DMS79 treated with DMSO at 0.1 percent for 48 hours (cell line): Measurements from ENCODE around the gene DLG2.

Experiments
- DNase-seq: peaks from one replicate; lab custom pipeline; 2025; lab: John Stamatoyannopoulos, UW

DLG2 gene

DNA sequence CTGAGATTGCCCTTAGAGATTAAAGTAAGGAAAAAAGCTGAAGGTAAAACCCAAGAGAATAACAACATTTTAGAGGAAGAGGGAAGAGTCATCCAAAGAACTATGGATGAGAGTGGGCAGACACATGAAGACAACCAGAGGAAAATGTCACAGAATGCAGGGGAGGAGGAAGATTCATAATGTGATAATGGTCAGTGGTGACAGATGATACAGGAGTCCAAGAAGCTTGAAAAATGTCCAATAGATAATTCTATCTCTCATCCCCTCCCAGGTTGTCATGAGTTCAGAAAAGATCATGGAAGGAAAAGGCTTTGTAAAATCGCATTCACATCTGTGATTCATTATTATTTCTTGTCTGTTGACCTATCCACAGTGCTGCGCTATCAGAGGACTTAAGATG lies 2058.6 kb downstream of the DLG2 start:
- no peak for DNase-seq

DNA sequence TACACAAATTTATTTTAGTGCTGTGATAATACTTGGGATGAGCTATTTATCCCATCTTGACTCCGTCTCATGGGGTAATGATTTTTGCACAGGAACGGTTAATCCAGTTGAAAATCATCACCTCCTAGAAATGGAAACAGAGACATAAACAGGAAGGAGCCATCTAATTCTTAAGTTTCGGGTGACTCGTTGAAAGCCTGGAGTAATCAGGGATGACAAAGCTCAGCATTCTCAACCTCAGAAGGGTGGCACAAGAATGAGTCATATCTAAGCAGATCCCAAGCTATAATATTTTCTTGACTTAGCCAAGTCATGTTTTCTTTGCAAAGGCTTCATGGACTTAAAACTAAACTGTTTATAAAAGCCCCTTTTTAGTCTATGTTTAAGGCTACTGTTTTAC lies 2060.2 kb downstream of the DLG2 start:
- DNase-seq, result no peak

DNA sequence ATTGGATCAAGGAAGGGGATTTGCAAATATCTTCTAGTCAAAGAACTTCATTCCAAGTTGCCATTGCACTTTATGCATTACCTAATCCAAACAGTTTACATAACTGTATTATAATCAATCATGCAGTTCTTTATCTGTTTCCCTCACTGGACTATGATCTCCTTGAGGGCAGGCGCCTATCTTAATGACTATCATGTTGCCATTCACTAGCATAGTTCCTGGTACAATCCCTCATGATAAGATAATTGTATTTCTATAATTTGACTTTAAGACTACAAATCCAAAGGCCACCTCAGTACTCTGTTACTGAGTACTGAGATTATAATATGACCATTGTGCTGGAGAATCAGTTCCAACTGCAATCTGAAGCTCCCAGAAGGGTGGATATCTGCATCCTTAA lies 2062.3 kb downstream of the DLG2 start:
- DNase-seq, result no peak

DNA sequence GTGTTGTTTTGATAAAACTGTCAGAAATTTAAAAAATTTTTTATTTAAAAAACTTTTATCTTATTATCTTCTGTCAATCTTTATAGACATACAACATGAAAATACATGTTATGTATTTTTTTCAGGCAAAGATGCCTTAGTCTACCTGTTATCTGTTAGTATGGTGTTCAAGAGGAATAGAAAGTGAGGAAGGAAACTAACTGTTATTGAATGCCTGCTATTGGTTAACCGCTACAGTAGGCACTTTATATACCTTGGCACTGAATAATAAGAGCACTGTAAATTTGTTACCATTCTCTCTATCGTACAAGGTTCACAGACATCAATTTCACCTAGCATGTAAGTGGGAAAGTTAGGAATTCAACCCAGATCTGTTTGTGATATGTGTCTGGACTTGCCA lies 2068.9 kb downstream of the DLG2 start:
- DNase-seq, result no peak

DNA sequence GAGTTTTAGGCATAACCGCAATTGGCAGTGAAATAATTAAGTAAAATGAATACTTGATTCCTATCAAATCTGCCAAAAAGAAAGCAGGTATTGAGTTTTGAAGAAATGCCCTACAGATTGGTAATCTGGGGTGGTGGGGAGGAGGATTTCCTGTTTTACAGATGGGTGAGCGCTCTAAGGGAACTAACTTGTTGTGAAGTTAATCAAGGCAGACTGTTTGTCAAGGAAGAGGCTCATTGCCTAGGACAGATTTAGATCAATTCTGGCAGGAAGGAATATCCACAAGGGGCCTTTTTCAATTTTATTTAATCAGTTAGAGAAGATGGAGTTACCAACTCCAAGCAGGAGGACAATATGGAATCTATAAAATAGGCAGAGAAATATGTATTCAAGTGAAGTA lies 2069.5 kb downstream of the DLG2 start:
- DNase-seq, result no peak

DNA sequence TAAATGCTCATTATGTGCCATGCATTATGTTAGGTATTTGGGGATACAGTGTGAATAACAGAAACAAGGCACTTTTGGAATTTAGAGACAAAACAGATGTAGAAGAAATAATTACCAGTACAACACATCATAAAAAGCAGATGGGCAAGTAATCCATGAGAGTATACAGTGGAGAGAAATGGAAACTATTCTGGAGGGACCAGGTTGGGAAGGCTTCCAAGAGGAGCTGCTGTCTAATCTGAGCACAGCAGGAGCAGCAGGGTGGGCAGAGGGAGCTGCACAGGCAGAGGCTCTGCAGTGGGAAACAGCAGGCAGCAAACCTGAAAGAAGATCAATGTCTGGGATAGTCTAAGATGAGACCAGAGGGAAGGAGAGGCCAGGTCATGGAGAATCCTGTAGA lies 2072.3 kb downstream of the DLG2 start:
- no peak for DNase-seq

DNA sequence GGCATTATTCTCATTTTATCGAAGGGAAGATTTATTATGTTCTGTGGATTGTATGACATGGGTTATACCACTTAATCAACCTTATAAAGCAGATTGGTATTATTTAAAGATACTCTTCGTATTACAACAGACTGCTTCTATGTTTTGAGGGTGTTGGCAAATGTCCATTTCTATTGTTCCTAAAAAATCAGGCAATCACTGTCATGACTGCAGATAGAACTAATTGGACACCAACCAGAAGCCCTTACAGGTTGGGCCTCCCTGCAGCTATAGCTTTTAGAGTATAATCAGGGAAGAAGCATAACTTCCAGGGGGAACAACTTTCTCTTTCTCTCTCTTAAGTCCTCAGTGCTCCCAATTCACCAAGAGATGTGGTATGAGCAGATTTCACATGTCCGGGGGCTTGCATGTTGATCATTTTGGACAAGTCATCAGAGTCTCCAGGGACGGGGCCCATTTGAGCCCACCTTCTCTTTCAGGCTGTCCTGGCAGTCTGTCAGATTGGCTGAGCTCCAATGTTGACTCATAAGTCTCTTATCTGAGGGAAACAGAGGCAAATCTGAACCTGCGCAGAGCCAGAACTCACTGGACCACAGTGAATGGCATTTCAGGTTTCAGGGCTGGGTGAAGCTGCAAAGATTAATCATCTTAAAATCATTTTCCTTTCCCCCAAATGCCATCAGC lies 2077.0 kb downstream of the DLG2 start:
- DNase-seq, result no peak

DNA sequence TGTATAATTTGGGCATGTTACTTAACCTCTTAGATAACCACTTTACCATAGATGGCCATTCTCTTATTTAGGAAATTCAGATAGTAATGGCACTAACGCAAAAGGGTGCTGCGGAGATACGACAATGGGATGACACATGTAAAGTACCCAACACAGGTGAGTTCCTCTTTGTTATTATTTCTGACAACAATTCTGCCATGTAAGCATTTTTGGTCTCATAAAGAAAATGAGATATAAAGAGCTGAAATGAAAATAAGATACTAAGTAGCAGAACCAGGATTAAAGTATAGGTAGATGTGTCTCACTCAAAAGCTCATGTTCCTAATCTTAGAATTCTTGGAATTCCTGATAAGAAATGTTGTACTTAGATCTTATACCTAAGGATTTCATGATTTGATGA lies 2080.8 kb downstream of the DLG2 start:
- no peak for DNase-seq

DNA sequence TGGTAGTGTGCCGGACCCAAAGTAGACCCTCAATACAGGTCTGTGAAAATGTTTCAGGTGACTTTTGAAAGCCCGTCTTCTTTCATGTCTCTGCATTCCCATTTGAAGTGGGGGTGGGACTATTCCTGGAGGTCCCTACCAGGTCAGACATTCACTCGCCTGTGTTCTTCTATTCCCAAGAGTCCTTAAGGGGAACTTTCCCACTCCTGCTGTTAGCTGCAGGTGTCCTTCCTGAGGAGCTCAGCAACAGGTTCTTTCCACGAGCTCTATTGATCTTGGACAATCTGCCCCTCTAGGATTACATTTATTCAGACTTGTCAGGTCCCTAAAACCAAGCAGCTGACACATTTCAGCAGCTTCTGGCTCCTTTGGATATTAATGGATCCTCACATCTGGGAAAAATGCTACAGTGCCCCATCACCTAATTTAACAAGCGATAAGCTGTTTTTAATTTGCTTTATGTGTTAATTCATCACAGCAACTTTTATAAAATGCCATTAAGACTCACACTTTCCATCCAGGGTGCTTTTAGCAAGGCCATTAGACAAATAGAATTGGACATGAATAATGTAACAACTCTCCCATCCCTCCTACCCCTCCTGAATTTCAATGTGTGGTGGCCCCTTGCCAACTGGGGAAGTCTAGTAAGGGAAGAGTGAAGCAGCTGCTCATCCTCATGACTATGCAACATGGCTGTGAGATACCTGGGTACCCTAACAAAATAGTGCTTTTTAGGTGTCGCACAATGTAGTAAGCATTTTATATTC lies 2081.5 kb downstream of the DLG2 start:
- DNase-seq, result no peak

DNA sequence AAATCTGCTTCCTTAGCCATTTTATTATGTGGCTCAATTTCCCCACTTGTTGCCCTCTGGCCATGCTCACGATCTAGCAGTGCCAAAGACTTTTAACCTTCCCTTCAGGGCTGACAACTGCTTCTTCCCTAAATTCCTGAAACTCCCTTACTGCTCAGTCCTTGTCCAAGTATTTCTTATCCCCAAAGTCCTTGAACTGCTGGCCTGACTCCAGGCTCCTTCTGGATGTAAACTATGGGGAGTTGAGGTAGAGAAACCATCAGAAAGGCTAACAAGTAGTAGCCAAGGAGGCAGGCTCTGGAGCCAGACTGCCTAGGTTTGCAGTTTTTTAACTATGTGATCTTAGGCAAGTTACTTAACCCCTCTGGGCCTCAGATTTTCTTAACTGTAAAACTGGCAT lies 2082.3 kb downstream of the DLG2 start:
- DNase-seq, result no peak

DNA sequence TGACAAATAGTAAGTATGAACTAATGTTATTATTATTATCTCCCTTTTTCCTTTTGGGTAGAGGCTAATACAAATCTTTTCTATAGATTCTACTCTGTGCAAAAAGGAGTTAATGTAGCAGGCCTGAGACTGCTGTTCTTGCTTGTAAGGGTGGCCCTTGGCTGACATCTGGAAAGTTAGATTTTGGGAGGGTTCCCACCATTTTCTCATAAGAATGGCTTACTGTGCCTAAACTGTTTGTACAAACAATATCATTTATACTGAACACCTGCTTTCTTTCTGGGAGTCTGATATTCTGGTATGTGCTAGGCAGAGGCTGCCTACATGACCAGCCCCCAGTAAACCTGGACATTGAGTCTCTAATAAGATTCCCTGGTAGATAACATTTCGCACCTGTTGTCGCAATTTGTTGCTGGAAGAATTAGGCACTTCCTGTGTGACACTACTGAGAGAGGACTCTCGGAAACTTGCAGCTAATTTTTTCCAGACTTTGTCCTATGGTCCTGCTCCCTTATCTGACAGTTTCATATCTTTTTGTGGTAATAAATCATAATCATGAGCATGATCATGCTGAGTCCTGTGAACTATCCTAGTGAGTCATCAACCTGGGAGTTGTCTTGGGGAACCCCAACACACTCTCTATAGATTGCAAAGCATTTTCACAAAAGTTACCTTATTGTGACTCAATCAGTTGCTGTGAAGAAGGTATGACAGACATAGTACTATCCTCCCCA lies 2083.3 kb downstream of the DLG2 start:
- DNase-seq, result no peak

DNA sequence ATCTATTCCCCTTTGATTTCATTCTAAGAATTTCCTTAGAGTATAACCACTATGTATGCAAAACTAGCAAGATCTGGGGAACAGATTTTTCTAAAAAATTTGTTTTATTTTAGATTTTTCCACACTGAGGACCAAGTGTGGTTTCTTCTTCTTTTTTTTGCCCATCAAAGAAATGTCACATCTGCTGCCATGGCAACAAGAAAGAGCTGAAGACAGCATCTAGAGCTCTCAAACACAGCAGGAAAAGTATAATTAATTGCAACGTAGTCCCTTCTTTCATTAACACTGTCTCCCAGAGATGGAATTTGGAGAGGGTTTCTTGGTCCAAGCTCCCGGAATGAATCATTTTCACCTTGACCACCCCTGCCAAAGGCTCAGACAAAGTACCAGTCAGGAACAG lies 2084.3 kb downstream of the DLG2 start:
- no peak for DNase-seq

DNA sequence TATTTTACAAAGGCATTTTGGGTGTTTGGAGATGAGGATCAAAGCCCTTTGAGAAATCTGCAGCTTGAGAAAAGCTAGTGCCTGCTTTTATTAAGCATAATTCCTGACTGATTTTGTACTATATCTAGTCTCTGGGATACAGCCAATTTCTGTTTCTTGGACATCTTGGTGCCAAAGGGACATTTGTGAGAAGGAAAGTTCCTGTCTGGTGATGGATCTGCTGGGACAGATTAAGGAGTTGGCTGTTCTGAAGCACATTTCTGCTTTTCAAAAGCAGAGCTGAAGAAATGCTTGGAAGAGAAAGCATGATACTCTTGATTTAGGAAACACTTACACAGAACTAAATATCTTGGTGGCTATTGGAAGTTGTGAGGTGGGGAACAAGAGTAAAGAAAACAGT lies 2086.4 kb downstream of the DLG2 start:
- DNase-seq, result no peak

DNA sequence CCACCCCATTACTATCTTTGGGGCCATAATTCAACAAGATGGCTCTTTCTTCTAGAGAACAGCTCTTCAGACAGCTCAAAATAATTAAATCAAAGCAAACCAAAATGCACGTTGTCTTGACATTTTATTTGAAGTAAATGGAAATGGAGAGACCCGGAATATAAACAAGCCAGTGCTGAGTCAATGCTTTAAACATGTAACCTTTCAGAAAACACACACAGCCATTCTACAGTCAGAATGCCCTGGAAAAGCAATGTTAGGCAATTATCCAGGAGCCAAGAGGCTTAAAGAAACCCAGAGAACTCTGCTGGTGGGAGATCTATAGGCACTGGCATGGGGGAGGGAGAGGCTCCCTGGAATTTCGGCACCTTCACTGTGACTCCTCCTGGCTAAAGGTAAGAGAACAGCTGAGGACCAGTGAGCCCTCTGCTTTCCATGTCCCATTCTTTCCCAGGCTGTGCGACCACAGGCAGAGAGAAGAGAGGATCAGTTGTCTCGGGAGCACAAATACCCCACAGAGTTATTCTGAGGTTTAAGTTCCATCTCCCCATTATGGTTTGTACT lies 2086.9 kb downstream of the DLG2 start:
- DNase-seq, result no peak

DNA sequence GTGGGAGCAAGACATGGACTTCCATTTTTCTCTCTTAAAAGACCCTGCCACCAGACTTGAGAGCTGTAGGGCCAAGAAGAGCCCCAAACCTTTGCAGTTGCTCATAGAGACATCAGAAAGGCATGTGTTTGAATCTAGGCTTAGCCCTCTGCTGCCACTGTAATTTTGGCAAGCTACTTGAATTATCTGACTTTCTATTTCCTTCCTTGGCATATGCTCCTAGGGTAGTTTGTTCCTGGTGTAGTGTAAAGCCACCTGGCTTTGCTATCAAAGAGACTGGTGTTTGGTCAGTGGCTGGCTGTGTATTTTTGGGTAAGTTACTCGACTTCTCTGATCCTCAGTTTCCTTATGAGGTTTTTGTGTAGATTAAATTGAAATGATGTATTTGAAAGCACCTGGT lies 2088.9 kb downstream of the DLG2 start:
- no peak for DNase-seq

DNA sequence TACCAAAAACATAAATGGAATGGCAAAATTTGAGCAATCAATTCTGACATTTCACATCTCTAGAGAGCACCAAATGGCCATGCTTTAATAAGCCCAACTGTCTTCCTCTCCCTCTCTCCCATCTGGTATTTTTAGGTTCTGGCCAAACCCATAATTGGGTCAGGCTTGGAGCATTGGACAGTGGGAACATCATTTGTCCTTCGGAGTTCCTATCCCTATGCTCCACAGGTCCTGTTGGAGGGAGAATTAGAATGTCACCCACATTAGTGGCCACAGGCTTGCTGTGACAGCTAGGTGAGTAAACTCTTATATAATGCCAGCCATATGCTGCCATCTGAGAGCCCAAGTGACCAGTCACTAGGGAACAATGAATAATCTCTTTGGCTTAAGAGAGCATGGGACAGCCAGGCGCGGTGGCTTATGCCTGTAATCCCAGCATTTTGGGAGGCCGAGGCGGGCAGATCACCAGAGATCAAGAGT lies 2090.0 kb downstream of the DLG2 start:
- DNase-seq, result no peak

DNA sequence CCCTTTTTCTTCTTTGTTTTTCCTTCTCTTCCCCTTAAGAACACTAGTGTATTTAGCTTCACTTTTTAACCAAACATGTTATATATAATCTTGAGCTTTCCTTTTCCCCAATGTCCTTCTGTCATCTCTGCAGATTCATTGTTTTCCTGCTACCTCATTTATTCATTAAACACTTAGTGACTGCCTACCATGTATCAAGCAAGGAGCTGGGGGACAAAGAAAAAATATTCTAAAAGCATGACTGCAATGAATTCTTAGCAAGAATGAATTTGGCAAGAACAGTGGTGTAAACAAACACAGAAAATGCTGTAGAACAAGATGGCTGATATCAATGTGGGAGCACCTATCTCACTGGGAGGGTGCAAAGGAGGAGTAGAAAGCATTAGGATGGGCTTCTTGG lies 2094.0 kb downstream of the DLG2 start:
- no peak for DNase-seq

DNA sequence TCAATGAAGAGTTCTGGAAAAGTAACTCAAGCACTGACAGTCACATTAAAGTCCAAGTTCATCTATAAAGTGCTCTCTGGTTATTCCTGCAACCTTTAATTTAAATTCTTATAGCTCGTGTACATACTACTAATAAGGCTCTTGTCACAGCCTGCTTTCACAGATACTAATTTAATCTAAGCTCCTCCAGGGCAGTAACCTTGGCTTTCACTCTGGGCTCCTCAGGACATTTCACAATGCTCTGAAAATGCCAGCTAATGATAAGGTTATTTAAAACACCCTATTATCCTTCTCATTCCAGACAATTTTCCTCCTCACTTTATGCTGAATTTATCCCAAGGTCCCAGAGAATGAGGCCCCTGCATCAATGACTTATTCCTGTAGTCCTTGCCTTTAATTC lies 2098.3 kb downstream of the DLG2 start:
- no peak for DNase-seq

DNA sequence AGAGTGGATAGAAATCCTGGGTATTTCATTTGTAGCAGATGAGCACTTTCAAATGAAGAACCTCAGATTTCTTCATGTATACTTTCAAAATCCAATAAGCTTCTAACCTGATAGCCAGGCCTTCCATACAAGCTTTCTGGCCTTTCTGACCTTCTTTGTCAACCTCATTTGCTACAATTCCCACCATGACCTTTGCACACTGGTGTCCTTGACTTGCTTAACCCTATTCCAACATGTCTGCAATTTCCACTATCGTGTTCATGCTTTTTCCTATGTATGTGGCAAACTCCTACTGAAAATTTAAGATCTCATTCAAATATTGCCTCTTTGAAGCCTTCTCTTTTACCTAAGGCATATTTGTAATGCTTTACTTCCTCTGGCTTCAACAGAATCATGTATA lies 2098.9 kb downstream of the DLG2 start:
- DNase-seq, result no peak

DNA sequence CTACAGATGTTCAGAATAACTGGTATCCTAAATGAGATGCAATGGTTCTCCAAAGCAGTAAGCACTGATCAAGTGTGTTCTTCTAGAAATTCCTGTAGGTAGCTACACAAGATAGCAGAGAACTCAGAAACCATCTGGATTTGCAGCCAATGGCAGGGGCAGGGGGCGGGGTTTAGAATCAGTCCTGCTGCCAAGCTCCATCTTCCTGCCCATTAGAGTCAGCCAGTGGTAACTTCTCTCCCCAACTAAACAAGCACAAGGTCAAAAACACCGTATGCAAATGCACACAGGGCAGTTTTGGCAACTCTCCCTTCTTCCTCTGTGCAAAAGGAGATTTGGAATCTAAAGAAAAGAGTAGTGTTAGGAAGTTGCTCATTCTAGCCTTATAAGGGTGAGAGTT lies 2103.5 kb downstream of the DLG2 start:
- no peak for DNase-seq

DNA sequence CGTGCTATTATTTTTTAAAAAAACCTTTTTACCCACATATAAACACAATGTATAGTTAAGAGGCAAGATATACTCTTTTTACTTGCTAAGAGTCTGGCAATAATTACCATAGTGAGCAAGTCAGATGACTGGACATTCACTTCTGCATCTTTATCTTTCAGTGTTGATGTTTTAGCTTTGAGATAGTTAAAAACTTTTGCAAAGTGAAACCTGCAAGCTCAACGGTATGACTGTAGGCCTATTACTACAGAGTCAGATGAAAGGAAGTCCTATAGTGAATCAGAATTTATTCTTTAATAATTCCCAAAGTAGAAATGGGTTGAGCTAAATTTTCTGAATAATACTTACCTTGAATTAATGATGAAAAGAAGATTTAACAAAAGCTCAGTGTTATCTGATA lies 2104.2 kb downstream of the DLG2 start:
- DNase-seq, result no peak

DNA sequence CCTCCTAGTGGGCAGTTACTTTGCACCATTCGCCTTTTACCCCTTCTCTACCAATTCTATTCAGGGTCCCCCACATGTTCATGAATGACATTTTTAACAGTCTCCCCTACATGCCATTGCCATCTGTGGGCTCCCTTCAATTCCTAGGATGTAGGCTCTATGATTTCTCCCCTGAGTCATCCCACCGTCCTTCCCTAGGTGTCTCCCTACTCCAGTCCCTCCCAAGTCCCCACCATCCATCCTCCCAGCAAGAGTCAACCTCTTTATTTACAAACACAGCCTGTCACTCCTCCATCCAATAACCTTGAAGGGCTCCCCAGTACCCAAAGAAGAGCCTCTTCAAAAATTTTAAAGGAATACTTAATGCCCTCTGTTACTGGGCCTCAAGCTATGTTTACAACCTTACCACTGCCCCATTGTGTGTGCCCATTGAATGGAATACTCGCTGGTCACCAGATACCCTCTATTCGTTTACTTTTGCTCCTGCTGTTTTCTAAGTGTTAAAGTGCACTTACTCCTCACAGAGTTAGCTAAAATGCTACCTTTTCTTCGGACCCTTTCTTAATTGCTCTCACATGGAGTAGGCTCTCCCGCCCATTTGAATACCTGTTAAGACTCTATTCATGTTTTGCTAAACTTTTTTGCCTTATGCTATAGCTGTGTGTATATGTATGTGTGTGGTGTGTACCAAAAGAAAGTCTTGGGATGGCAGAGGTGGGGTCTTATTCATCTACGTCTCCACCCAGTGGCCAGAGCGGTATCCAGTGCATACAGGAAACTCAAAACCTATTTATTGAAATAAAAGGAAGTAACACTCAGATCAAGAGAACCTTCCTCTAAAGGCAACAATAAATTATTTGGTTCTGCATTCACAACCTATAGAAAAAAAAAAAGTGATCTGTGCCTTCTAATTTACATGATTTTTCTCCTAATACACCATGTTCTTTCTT lies 2105.2 kb downstream of the DLG2 start:
- DNase-seq, result no peak
